Measurements from ENCODE around the gene ZNF74.
"Not testable (repeated sequence)": the region's sequence is repeated elsewhere in the genome, so short reads cannot be mapped to it uniquely, and the experiment has no call there.

Gene ZNF74

GRCh38 chr22:20399866-20400605 is 6.1 kb downstream of the ZNF74 start:
- DNase-seq = no peak

- no peak for DNase-seq
These were observed 6.8 kb downstream of the ZNF74 start for GRCh38 chr22:20400606-20401375.

- no peak for DNase-seq
These were observed 7.5 kb downstream of the ZNF74 start for GRCh38 chr22:20401376-20402014.

GRCh38 chr22:20402960-20403778 is 9.2 kb downstream of the ZNF74 start:
- no peak for DNase-seq

- DNase-seq = no peak
These were observed 9.8 kb downstream of the ZNF74 start for GRCh38 chr22:20403779-20404140.

GRCh38 chr22:20404881-20405280 is 10.9 kb downstream of the ZNF74 start:
- DNase-seq = no peak

GRCh38 chr22:20405291-20405930 is 11.5 kb downstream of the ZNF74 start:
- DNase-seq = no peak

- no peak for DNase-seq
These were observed 12.2 kb downstream of the ZNF74 start for GRCh38 chr22:20405931-20406685.

- DNase-seq = no peak
These were observed 12.9 kb downstream of the ZNF74 start for GRCh38 chr22:20406686-20407408.

GRCh38 chr22:20407829-20408228 is 13.9 kb downstream of the ZNF74 start:
- DNase-seq = no peak

- no peak for DNase-seq
These were observed 14.9 kb downstream of the ZNF74 start for GRCh38 chr22:20408891-20409290.

GRCh38 chr22:20409385-20409784 is 15.4 kb downstream of the ZNF74 start:
- not testable (repeated sequence) for DNase-seq

GRCh38 chr22:20412474-20413216 is 18.7 kb downstream of the ZNF74 start:
- DNase-seq = no peak

GRCh38 chr22:20413217-20414058 is 19.5 kb downstream of the ZNF74 start:
- no peak for DNase-seq

- DNase-seq = no peak
These were observed 20.1 kb downstream of the ZNF74 start for GRCh38 chr22:20414059-20414440.

- no peak for DNase-seq
These were observed 20.5 kb downstream of the ZNF74 start for GRCh38 chr22:20414450-20414849.

- DNase-seq = not testable (repeated sequence)
These were observed 21.3 kb downstream of the ZNF74 start for GRCh38 chr22:20415241-20415640.

- DNase-seq = not testable (repeated sequence)
These were observed 21.7 kb downstream of the ZNF74 start for GRCh38 chr22:20415699-20416098.

Data from hypothalamus (tissue), 51 donors.